ENCODE data around the gene CACNA1B.

DNA sequence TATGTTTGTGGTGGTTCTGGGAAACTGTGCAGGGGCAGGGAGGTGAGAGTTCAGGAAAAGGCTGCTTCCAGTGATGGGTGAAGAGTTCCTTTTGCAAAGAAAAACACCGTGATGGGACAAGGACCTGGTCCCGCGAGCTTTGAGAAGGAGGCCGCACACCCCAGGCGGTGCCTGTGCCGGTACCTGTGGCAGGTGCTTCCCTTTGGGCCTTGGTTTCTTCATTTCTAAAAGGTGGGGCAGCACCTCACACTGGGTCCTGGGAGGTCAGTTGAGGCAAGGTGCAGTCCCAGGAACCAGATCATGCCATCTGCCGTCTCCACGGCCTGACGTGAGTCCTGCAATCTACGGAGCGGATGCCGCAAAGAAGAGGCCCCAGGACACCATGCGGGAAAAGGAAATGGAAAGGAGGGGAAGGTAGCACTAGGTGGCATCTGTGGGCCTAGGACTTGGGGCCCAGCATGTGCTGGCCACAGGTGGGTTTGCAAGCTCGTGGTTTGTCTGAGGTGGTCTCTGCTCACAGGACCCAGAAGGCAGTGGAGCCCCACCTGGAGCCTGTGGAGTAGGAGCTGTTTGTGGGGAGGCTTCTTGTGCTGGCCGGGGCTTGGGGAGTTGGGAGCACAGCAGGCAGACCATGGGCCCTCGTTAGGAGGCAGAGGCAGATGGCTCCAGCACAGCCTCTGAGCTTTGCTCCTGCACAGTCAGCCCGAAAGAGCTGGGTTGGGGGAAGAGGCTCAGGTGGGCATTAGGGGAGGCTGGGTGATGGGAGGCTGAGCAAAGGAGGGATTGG is 131.6 kb downstream of the CACNA1B start:
- TF ChIP-seq ZBTB7A (IDR thresholded peaks at IDR 0.05; ENCODE audit: low read depth) (no peak), EGR1 (IDR thresholded peaks at IDR 0.05) (no peak)
- TF ChIP-seq, protein P1, sequence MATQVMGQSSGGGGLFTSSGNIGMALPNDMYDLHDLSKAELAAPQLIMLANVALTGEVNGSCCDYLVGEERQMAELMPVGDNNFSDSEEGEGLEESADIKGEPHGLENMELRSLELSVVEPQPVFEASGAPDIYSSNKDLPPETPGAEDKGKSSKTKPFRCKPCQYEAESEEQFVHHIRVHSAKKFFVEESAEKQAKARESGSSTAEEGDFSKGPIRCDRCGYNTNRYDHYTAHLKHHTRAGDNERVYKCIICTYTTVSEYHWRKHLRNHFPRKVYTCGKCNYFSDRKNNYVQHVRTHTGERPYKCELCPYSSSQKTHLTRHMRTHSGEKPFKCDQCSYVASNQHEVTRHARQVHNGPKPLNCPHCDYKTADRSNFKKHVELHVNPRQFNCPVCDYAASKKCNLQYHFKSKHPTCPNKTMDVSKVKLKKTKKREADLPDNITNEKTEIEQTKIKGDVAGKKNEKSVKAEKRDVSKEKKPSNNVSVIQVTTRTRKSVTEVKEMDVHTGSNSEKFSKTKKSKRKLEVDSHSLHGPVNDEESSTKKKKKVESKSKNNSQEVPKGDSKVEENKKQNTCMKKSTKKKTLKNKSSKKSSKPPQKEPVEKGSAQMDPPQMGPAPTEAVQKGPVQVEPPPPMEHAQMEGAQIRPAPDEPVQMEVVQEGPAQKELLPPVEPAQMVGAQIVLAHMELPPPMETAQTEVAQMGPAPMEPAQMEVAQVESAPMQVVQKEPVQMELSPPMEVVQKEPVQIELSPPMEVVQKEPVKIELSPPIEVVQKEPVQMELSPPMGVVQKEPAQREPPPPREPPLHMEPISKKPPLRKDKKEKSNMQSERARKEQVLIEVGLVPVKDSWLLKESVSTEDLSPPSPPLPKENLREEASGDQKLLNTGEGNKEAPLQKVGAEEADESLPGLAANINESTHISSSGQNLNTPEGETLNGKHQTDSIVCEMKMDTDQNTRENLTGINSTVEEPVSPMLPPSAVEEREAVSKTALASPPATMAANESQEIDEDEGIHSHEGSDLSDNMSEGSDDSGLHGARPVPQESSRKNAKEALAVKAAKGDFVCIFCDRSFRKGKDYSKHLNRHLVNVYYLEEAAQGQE (IDR thresholded peaks at IDR 0.05; ENCODE audit: low read depth), result no peak

Measured in Ishikawa (cell line).